HG03064 (cell line): ENCODE data around the gene PRKCH.

Source experiments
- ATAC-seq: cut with Tn5 transposase; IDR thresholded peaks from one replicate; pipeline ENCODE4 v1.9.1; 2021; ENCODE audit warnings: low read depth; ENCODE audit not compliant: unreplicated experiment

Gene PRKCH

GRCh38 chr14:61335049-61335448, 13.7 kb downstream of the PRKCH start:
- ATAC-seq, result no peak

- no peak for ATAC-seq
Observed at GRCh38 chr14:61335671-61336275, 14.4 kb downstream of the PRKCH start.

DNA sequence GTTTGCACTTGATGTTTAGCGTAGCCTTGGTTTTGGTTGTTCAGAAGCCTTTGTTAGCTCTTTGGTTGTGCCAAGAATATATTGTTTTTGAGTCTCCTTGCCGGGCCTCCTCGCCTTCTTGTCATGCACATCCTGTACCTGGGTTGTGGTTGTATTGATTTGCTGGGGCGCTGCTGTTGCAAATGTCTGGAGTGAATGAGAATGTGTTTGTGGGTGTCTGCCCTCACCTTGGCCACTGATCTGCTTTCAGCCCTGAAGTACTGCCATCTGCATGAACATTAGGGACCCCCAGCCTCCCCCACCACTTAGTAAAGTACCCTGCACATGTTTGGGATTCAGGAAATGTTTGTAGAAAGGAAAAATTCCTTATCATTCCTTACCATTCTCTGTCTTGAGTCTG, 16.5 kb downstream of the PRKCH start:
- ATAC-seq, result no peak

DNA sequence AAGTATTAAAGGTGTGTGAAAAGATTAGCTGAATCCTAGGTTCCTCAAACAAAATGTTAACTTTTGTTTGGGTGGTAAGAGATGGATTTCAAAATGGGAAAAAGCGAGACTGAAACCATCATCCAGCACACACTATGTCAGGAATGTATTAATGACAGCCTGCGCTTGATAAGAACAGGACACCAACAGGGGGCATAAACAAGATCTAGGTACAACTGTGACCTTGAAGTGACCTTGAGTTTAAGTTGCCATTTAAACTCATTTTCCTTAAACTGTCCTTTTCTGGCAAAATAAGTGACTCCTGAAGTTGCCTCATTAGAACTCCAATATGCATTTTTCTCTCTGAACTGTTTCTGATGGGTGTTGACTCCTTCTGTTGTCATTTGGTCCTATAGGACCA, 17.1 kb downstream of the PRKCH start:
- ATAC-seq, result no peak

DNA sequence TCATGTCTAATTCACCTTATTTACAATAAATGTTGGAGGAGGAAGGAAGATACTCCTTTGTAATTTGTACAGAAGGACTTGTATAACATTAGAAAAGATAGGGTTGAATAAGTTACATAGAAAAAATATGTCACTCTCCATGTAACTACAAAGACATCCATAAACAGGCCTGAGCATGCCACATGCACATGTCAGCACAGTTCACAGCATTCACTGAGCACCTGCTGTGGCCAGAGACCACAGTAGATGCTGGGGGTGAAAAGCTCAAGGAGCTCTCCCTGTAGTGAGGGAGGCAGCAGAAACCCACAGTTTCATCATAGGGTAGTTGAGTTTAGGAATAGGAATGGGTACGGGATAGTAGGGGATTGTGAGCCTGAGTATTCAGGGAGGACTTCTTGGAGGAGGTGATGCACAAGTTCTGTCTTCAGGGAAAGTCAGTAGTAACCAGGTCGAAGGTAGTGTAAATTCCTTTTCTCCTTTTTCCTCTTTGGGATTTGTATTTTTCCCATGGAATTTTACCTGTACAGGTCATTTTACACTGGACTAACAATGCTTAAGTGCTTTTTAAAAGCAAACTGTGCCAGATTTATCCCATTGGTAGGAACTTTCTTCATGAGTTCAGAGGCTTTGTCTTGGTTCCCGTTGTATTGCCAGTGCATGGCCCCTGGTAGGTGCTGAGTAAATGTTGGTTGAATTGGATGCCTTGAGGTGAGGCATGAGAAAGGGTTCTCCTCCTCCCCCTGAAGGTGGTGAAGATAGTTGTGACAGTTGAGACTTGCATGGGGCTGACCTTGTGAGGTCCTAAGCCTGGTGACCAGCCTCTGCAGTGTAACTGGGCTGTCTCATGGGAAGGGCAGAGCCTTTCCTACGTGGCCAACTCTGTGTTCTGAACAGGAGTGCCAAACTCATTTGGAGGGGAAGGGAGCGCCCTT, 20.2 kb downstream of the PRKCH start:
- ATAC-seq, result no peak

GRCh38 chr14:61342486-61342885, 21.1 kb downstream of the PRKCH start:
- peak; percentile 54 for ATAC-seq

GRCh38 chr14:61342932-61343331, 21.6 kb downstream of the PRKCH start:
- no peak for ATAC-seq

DNA sequence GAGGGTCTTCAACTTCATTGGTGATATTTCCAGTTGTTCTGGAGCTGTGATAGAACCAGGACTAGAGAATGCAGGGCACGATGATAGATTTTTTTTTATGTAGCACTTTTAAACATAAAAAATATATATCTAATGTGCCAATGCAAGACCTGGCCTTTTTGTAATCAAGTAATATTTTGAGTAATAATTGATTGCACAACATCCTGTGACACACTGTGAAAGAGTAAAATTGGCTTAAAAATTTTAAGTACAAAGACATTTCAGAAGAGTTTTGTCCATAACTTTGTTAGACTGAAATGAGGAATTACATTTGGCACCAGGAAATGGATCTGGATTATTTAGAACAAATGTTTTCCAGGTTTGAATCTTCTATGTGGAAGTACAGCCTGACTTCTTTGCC, 22.1 kb downstream of the PRKCH start:
- ATAC-seq, result no peak

DNA sequence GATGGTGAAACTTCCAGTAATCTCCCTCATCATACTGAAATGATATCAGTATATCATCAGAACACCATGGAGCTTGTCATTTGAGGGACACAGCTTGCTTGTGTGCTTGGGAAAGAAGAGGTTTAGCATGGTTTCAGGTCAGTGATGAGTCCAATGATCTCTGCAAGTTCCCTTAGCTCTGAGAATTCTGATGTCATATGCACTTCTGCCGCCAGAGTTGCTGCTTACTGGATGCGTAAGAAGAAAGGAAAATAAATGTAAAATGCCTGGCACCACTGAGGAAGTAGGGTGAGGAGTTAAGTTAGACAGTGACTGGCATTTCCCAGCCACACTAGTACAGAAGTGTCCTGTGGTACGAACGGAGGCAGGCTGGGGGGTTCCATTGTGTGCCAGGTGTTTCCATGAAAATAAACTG, 22.6 kb downstream of the PRKCH start:
- no peak for ATAC-seq

- ATAC-seq, result no peak
Observed at GRCh38 chr14:61344437-61345150, 23.2 kb downstream of the PRKCH start.

- no peak for ATAC-seq
Observed at GRCh38 chr14:61345151-61345482, 23.7 kb downstream of the PRKCH start.

GRCh38 chr14:61346221-61346620, 24.8 kb downstream of the PRKCH start:
- ATAC-seq, result no peak

DNA sequence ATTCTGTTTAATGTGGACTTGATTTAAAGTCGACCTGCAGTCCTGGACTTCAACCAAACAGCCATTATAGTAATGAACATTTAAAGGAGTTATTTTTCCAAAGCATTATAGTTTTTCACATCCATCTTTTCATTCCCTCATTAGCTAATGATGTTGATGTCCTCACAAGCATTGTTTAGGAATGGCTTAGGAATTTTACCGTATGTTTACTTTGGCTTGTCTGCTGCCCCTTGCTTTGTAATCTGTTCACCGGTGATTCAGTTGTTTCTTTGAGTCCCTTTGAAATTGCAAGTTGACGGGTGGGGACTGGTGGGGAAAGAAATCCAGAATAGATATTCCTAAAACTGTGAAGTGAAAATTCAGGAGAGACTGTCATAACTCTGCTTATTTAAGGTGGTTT, 25.4 kb downstream of the PRKCH start:
- no peak for ATAC-seq

DNA sequence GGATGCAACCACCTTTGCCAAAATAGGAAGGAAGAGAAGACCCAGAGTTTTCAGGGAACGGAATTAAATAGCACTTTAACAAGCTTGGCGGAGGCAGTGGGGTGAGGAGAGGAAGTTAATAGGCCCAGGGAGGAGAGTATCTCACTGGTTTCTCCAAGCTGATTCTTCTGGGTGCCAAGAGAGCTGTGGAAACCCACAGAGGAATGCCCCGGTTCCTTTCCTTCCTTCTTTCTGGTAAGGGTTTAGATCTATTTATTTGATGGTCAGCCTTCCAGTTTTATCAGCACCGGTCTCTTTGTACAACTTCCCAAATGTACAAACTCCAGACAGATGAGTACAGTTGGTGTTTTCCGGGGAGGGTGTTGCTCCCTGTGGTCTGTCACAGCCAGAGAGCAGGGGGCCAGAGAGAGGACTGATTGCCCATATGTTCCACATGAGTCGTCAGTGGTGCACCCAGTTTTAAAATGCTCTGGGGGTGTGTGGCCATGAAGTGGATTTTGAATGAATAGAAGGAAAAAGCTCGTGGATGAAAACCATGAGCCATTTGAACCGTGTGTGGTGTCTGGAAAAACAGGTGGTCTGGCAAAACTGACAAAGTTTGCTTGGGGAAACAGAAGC, 26.6 kb downstream of the PRKCH start:
- no peak for ATAC-seq

GRCh38 chr14:61350427-61351270, 29.3 kb downstream of the PRKCH start:
- peak; percentile 55 for ATAC-seq

GRCh38 chr14:61351477-61351876, 30.1 kb downstream of the PRKCH start:
- no peak for ATAC-seq

- no peak for ATAC-seq
Observed at GRCh38 chr14:61355892-61356325, 34.5 kb downstream of the PRKCH start.

DNA sequence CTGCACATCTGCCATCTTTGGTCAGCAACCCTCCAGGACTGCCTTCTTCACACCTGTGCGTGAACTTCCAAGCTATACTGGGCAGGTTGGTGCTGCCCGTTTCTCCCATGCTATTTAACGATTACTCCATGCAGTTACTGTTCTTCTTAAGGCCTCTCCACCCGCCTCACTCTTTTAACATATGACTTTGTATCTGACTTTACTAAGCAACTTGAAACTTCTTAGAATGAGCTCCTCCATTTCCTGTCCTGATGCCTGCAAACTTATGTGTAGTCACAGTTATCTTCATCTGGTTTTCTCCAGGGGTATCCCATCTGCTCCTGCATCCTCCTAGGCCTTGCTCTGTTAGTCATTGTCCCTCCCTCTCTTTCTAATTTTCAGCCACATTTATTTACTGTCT, 35.7 kb downstream of the PRKCH start:
- ATAC-seq, result no peak

DNA sequence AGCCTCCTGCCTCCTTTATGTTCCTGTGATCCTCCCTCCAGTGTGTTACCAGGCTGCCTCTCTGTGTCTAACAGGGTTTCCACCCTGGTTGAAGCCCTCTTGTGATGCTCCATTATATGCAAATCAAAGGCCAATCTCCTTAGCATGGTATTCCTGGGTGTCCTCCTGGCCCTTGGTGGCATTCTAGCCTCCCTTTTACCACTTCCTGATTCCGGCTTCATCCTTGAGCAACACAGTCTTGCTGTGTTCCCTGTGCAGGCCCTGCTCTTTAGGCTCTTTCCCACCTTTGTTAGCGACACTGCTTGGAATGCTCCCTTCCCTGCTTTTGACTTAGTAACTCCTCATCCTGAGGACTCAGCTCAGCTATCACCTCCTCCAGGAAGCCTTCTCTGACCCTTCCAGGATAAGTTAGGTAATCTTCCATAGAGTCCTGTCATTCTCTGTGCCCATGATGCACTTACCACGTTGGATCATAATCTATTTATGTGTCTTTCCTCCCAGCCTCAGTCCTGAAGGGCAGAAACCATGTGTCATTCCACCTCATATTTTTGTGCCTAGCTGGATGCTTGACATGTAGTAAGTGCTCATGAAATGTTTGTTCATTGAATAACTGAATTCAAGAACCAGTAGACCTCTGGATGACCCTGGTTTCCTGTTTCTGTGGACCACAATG, 37.3 kb downstream of the PRKCH start:
- ATAC-seq, result no peak
